Upper lobe of left lung (tissue), 6 donors: Measurements from ENCODE around the gene FAM118B. TPM values are rescaled to one million over a fixed set of nuclear protein-coding genes. Genes with fewer than 3 reads are reported as not detected.
A peak's percentile ranks its signal among the peaks of the same experiment; 100 is the strongest.

Experiments
- ATAC-seq, 2 donors: fragments of 200-7000 bp; cut with Tn5 transposase; one replicate each; pipeline ENCODE4 v1.9.1; 2022; ENCODE audit warnings: mild to moderate bottlenecking in 2 of 2, moderate library complexity in 2 of 2; ENCODE audit not compliant: low FRiP score in 2 of 2
- DNase-seq, 2 donors: peaks; one replicate each; pipeline ENCODE4 v3.0.0-alpha.2; 2019 to 2020
- H3K27ac ChIP-seq, 4 donors: fragments of 200-600 bp; sonication (generic); one replicate each; pipeline ENCODE4 v1.5.1; 2016 to 2019
- H3K27me3 ChIP-seq, 4 donors: fragments of 200-600 bp; sonication (generic); one replicate each; pipeline ENCODE4 v1.5.1; 2017 to 2019
- H3K36me3 ChIP-seq, 4 donors: fragments of 200-600 bp; sonication (generic); one replicate each; pipeline ENCODE4 v1.5.1; 2016 to 2019
- H3K4me1 ChIP-seq, 4 donors: fragments of 200-600 bp; sonication (generic); one replicate each; pipeline ENCODE4 v1.5.1; 2018 to 2019
- H3K4me3 ChIP-seq, 4 donors: fragments of 200-600 bp; sonication (generic); one replicate each; pipeline ENCODE4 v1.5.1; 2017 to 2019; ENCODE audit warnings: mild to moderate bottlenecking in 2 of 4, moderate library complexity in 1 of 4
- H3K9me3 ChIP-seq, 4 donors: fragments of 200-600 bp; sonication (generic); one replicate each; pipeline ENCODE4 v1.5.1; 2018 to 2019
- EP300 ChIP-seq, 4 donors: sonication (generic); formaldehyde crosslinking; IDR thresholded peaks; one replicate each; pipeline ENCODE4 v1.5.1; 2017; ENCODE audit warnings: antibody characterized with exemption in 4 of 4, control low read depth in 2 of 4
- POLR2A ChIP-seq, 4 donors: fragments of 450-650 bp; IDR thresholded peaks; one replicate each; pipeline ENCODE4 v1.5.1; 2016 to 2017; ENCODE audit warnings: antibody characterized with exemption in 4 of 4, mild to moderate bottlenecking in 2 of 4
- POLR2AphosphoS5 ChIP-seq, 2 donors: sonication (generic); formaldehyde crosslinking; IDR thresholded peaks; one replicate each; pipeline ENCODE4 v1.5.1; 2017; ENCODE audit warnings: antibody characterized with exemption in 2 of 2
- WGBS, 2 donors: methylation state at CpG; one replicate each; pipeline ENCODE4 v1.1.5; 2017 to 2018; 5-methylcytosine and 5-hydroxymethylcytosine counted together
- total RNA-seq, 6 donors: library from RNA; depleted of rRNA in 4 of 6; stranded (reverse); fragments of >200 nt in 4 of 6; gene quantifications; one replicate each; pipeline versions ENCODE4 v1.1.0 to v1.2.1, GENCODE V29; 2016 to 2021
- TF ChIP-seq, protein P1 (sequence below), 6 experiments: fragments of 450-650 bp in 4 of 6; fragments of 200-600 bp in 2 of 6; sonication (generic) in 2 of 6; IDR thresholded peaks; one replicate each; pipeline ENCODE4 v1.5.1; 2016 to 2019; ENCODE audit warnings: antibody characterized with exemption in 6 of 6
- donor health status: DM: no; HTN: no; CAD: no; lungs with moderate emphysema.
- donor health status: DM: no; HTN: yes; CAD: no; lungs with severe emphysema.

The FAM118B gene
- total RNA-seq, 6 donors from 2014 or later: 9.2 to 36.7 (median 31.2) TPM

DNA sequence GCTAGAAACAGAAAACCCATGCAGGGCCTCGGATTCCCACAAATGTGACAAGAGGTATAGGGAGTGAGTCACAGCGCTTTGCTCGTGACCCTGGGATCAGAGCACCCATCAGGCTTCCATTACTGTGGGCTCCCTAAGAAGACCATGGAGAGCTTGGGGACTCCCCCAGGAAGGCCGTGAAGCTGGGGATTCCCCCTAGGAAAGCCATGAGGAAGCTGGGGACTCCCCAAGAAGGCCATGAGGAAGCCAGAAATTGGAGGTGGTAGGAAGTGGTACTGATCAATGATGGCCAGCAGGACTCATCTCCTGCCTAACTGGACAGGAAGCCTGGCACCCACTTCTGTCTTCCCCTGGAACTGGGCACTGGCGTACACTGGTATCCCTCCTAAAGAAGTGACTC lies 82.1 kb downstream of the FAM118B start:
- Histone ChIP-seq H3K27ac (no peak overlapping the region), H3K9me3 (no peaks in the 10 kb centered on the region), H3K27me3 (no peaks in the 10 kb centered on the region), H3K4me3 (no peak overlapping the region), H3K4me1 (no peaks in the 10 kb centered on the region), H3K36me3 (peaks cover 0 to 71% (median 41%) of the 10 kb centered on the region in 4 donors)
- DNase-seq (no peak), ATAC-seq (no peak)
- WGBS, 2 donors: 78 to 80% methylated on average over 5 of the region's 5 CpGs
- TF ChIP-seq, protein P1, sequence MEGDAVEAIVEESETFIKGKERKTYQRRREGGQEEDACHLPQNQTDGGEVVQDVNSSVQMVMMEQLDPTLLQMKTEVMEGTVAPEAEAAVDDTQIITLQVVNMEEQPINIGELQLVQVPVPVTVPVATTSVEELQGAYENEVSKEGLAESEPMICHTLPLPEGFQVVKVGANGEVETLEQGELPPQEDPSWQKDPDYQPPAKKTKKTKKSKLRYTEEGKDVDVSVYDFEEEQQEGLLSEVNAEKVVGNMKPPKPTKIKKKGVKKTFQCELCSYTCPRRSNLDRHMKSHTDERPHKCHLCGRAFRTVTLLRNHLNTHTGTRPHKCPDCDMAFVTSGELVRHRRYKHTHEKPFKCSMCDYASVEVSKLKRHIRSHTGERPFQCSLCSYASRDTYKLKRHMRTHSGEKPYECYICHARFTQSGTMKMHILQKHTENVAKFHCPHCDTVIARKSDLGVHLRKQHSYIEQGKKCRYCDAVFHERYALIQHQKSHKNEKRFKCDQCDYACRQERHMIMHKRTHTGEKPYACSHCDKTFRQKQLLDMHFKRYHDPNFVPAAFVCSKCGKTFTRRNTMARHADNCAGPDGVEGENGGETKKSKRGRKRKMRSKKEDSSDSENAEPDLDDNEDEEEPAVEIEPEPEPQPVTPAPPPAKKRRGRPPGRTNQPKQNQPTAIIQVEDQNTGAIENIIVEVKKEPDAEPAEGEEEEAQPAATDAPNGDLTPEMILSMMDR (IDR thresholded peaks at IDR 0.05): no peak
- TF ChIP-seq EP300 (IDR thresholded peaks at IDR 0.05) (no peak), POLR2AphosphoS5 (IDR thresholded peaks at IDR 0.05) (no peak), POLR2A (IDR thresholded peaks at IDR 0.05) (no peak)

DNA sequence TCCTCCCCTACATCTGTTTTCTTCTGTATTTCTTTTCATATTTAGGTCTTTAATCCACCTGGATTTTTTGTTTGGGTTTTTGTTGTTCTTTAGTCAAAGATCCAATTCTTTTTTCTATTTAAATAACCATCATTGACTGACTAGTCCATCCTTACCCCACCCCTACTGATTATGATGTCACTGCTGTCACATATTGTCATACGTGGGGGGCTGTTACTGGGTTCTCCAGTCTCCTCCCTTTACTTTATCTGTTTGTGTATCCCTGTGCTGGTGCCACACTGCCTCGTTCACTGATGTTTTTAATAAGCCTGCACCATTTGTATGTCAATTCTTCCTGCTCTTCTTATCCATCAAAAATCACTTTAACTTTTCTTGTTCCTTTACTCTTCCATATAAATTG lies 85.4 kb downstream of the FAM118B start:
- no peak for DNase-seq
- H3K27me3 ChIP-seq: no peaks in the 10 kb centered on the region
- H3K27ac ChIP-seq: no peak overlapping the region
- H3K4me1 ChIP-seq: no peaks in the 10 kb centered on the region
- H3K4me3 ChIP-seq: no peak overlapping the region
- TF ChIP-seq, protein P1 (IDR thresholded peaks at IDR 0.05): no peak
- TF ChIP-seq POLR2A (IDR thresholded peaks at IDR 0.05) (no peak), EP300 (IDR thresholded peaks at IDR 0.05) (no peak), POLR2AphosphoS5 (IDR thresholded peaks at IDR 0.05) (no peak)
- peaks cover 0 to 45% (median 23%) of the 10 kb centered on the region in 4 donors for H3K36me3 ChIP-seq
- H3K9me3 ChIP-seq: no peaks in the 10 kb centered on the region
- 61 to 81% methylated on average over 2 of the region's 2 CpGs for WGBS, 2 donors
- no peak for ATAC-seq

DNA sequence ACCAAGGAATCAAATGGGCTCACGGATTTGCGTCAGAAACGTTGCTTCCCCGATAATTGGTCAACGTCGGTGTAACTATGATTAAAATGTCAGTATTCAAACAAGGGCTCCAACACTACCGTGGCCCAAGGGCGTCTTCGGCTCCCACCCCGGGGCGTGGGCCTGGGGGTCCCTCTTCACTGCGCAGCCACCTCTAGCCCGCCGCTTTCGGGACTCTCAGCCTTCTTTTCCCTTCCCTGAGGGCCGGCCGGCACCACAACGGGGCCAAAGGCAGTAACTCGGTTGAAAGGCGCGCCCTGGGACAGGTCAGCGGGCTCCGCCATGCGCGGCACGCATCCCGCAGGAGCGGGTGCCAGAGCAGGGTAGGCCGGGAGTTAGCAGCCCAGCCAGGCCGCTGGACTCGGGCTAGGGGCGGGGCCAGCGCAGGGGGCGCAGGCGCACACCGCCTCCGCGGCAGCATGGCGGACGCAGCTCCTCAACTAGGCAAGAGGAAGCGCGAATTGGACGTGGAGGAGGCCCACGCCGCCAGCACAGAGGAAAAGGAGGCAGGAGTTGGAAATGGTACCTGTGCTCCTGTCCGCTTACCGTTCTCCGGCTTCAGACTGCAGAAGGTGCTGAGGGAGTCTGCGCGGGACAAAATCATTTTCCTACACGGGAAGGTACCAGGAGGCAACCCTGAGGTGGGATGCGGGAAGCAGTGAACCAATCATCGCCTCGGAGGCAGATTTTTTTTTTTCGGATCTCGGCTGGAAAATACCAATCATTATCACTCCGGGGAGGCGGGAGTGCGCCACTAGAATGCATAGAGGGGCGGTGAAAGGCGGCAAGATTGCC lies 92.3 kb downstream of the FAM118B start, which contains the start of gene DCPS:
TSS of gene DCPS (plus strand) at position 438 of the 834 bp plus-strand sequence. CDS start at position 459, 21 bp downstream.
- H3K9me3 ChIP-seq: no peaks in the 10 kb centered on the region
- no peaks in the 10 kb centered on the region for H3K27me3 ChIP-seq
- peak within 1 kb of the TSS; percentile 46 to 83 (median 71) for H3K4me3 ChIP-seq
- peaks cover 11 to 18% (median 14%) of the 10 kb centered on the region in 4 donors for H3K4me1 ChIP-seq
- TF ChIP-seq, protein P1 (IDR thresholded peaks at IDR 0.05): peak in 2 of 6 experiments; percentile 13 to 22
- TF ChIP-seq POLR2AphosphoS5 (IDR thresholded peaks at IDR 0.05): peak; percentile 75 to 82
- TF ChIP-seq EP300 (IDR thresholded peaks at IDR 0.05): no peak
- TF ChIP-seq POLR2A (IDR thresholded peaks at IDR 0.05): peak in 3 of 4 donors; percentile 54 to 88 (median 85)
- peak; percentile 99 to 100 for ATAC-seq
- H3K27ac ChIP-seq: peak within 1 kb of the TSS; percentile 81 to 96 (median 88)
- WGBS, 2 donors: 2 to 3% methylated on average over 49 to 52 of the region's 61 CpGs
- DNase-seq: peak; percentile 94 to 99
- H3K36me3 ChIP-seq: peaks cover 0 to 22% (median 2%) of the 10 kb centered on the region in 4 donors

DNA sequence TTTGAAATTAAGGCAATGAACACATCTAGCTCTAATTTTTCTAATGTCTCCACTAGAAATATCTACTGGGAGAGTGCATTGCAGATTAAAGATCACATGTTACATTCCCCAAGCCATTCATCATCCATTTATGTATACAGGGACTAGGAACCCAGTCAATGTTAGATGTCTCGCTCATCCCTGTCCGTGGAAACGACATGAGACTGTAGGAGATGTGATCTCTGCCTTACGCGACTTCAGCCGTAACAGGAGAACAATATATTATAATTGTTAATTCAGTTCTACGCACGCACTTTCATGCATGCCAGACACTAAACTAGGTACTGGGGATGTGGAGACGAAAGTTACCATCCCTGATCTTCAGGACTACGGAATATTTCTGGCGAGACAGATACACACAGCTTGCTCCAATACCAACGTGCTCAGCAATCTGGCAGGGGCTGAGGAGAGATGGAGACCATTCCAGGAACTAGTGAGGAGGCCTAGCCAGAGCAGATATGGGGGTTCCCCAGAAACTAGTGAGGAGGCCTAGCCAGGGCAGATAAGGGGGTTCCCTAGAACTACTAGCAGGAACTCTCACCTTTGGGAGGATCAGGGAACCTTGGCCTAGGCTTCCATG lies 93.0 kb downstream of the FAM118B start:
- Histone ChIP-seq H3K27ac (peak overlapping the region; percentile 81 to 96 (median 88)), H3K4me1 (peaks cover 11 to 18% (median 14%) of the 10 kb centered on the region in 4 donors), H3K27me3 (no peaks in the 10 kb centered on the region), H3K4me3 (peak overlapping the region; percentile 46 to 83 (median 71)), H3K36me3 (peaks cover 0 to 20% (median 2%) of the 10 kb centered on the region in 4 donors), H3K9me3 (no peaks in the 10 kb centered on the region)
- ATAC-seq: no peak
- DNase-seq: no peak
- TF ChIP-seq POLR2AphosphoS5 (IDR thresholded peaks at IDR 0.05) (no peak), EP300 (IDR thresholded peaks at IDR 0.05) (no peak), POLR2A (IDR thresholded peaks at IDR 0.05) (no peak)
- TF ChIP-seq, protein P1 (IDR thresholded peaks at IDR 0.05): no peak
- WGBS, 2 donors: 48 to 58% methylated on average over 12 of the region's 12 CpGs
